Body of pancreas (tissue), 4 donors: ENCODE measurements around the gene HEATR9.

Experiments used
- CTCF ChIP-seq, 7 experiments: fragments of 450-650 bp in 4 of 7; fragments of 200-600 bp in 3 of 7; sonication (generic) in 3 of 7; IDR thresholded peaks; one replicate each; pipeline ENCODE4 v1.5.1; 2016 to 2019; ENCODE audit warnings: antibody characterized with exemption in 7 of 7
- POLR2A ChIP-seq, 3 donors: fragments of 450-650 bp; IDR thresholded peaks; one replicate each; pipeline ENCODE4 v1.6.1; 2016; ENCODE audit warnings: antibody characterized with exemption in 3 of 3, mild to moderate bottlenecking in 2 of 3

GRCh38 chr17:35898283-35899070, 29.8 kb upstream of the HEATR9 start:
- TF ChIP-seq CTCF (IDR thresholded peaks at IDR 0.05) (no peak), POLR2A (IDR thresholded peaks at IDR 0.05) (no peak)
